ENCODE measurements around the gene TRIM8. TPM values are rescaled to one million over a fixed set of nuclear protein-coding genes. Genes with fewer than 3 reads are reported as not detected.

The TRIM8 gene
- total and polyA plus RNA-seq, 9 of the 15 experiments (the other 6 are each of a cell fraction or from before 2014, with no cell fraction given) = 1.7 to 26.0 (median 9.1) TPM

DNA sequence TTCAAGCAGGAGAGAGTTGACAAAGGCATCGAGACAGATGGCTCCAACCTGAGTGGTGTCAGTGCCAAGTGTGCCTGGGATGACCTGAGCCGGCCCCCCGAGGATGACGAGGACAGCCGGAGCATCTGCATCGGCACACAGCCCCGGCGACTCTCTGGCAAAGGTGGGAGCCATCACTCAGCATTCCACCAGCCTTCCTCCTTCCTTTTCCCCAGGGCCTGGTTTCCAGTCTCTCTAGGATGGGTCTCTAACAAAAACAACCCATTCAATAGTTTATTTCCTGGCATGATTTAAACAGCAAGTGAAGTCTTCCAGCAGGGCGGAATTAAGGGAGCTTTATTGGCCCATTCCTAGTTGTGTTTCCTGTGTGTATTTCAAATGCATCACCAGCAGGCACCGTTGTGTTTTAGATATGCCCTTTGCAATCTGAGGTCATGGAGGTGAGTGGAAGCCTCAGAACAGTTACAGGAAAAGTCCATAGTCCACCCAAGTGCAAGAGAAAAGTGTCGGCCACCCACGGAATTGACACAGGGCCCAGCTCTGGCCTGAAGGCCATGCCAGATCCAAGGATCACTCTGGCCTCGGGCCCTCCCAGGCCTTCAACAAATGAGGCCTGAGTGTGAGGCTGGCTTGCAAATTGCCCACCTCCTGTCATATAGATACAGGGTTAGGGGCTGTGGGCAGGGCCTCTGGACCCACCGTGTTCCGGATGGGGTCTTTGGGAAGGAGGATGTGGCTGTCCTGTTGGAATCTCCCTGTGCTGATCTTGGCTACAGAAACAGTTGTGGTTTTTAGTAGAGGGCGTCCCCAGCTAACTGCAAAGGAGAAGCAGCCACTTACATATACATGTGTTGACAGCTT lies 46.9 kb upstream of the TRIM8 start (continued):
- TF ChIP-seq AFF1 (IDR thresholded peaks at IDR 0.05; ENCODE audit: low read depth in 1 of 2, partially characterized antibody in 2 of 2) = no peak
- no peak for TF ChIP-seq ZNF655 (CRISPR knock-in tag; IDR thresholded peaks at IDR 0.05)
